ENCODE results near the gene SLAMF8. TPM values are rescaled to one million over a fixed set of nuclear protein-coding genes. Genes with fewer than 3 reads are reported as not detected.
A peak's percentile ranks its signal among the peaks of the same experiment; 100 is the strongest.

The SLAMF8 gene
- total RNA-seq, 1 donor from 2014 or later: not detected

GRCh38 chr1:159839116-159839849, 12.6 kb downstream of the SLAMF8 start:
- Mint-ChIP-seq H3K36me3 (no peaks in the 10 kb centered on the region), H3K27me3 (peaks cover 19% of the 10 kb centered on the region), H3K27ac (no peak overlapping the region), H3K4me1 (ENCODE audit: unreplicated experiment) (peaks cover 9% of the 10 kb centered on the region), H3K4me3 (no peak overlapping the region), H3K9me3 (no peaks in the 10 kb centered on the region)
- no peak for TF ChIP-seq CTCF (conservative IDR thresholded peaks at IDR 0.05)
- no peak for DNase-seq (ENCODE audit: extremely low spot score, unreplicated experiment)

- Mint-ChIP-seq H3K4me1 (ENCODE audit: unreplicated experiment) (peaks cover 9% of the 10 kb centered on the region), H3K27me3 (peaks cover 24% of the 10 kb centered on the region), H3K4me3 (no peak overlapping the region), H3K27ac (no peak overlapping the region), H3K9me3 (no peaks in the 10 kb centered on the region), H3K36me3 (no peaks in the 10 kb centered on the region)
- no peak for DNase-seq (ENCODE audit: extremely low spot score, unreplicated experiment)
- TF ChIP-seq CTCF (conservative IDR thresholded peaks at IDR 0.05): no peak
Measured at GRCh38 chr1:159841749-159842148, 15.1 kb downstream of the SLAMF8 start.

DNA sequence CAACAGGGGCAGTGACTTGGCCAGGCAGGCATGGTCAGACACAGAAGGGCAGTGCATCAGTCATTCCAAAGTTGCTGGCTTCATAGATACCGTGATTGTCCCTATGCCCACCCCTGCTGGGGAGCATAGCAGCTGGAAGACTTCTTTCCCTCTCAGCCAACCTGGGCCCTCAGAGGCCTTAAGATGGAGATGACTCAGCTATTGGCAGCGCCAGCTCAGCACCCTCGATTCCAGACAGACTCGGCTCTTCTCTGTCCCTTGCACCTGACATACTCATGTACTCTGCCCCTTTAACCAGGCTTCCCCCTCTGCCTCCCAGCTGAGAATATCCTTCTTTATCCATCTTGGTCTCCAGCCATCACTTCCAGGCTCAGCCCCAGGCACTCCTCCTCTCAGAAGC, 16.8 kb downstream of the SLAMF8 start:
- TF ChIP-seq CTCF (conservative IDR thresholded peaks at IDR 0.05): no peak
- H3K4me3 Mint-ChIP-seq: no peak overlapping the region
- H3K27me3 Mint-ChIP-seq: peaks cover 28% of the 10 kb centered on the region
- H3K36me3 Mint-ChIP-seq: no peaks in the 10 kb centered on the region
- no peaks in the 10 kb centered on the region for H3K9me3 Mint-ChIP-seq
- H3K27ac Mint-ChIP-seq: no peak overlapping the region
- no peak for DNase-seq (ENCODE audit: extremely low spot score, unreplicated experiment)
- H3K4me1 Mint-ChIP-seq (ENCODE audit: unreplicated experiment): peaks cover 9% of the 10 kb centered on the region

DNA sequence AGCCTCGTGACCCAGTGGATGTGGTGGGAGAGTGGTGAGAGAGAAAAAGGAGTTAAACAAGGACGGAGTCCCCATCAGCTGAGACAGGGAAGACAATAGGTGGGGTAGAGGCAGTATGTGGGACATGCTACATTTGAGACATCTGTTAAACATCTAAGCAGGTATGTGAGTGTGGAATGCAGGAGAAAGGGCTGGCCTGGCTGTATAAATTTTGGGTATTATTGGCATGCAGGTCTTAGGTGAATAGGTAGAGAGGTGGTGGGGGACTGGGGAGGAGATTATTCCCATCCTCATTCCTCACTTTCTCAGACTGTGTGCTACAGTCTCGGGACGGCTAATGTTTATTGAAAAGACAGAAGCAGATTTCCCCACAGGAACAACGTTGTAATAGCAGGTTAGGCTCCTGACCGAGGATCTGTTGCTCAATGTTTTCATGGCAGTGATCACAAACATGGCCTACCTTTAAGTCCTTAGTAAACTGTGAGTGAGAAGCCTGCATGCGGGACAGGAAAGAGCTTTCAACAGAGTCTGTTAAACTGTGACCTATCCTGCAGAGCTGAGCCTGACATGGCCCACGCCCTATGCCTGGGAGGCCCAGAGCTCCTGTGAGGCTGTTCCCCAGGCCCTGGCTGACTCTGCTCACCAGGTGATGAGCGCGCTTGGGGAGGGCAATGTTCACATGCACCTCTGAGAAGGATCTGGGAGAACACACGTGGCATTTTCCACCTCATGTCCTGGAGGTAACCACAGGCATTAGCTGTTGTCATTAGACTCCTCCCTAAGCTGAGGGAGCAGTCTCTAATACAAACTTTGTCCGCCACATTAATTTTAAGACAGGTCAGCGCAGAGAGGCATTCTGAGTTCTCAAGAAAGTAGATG, 19.3 kb downstream of the SLAMF8 start:
- peak overlapping the region; percentile 19 for H3K27ac Mint-ChIP-seq
- peaks cover 9% of the 10 kb centered on the region for H3K4me1 Mint-ChIP-seq (ENCODE audit: unreplicated experiment)
- peaks cover 43% of the 10 kb centered on the region for H3K27me3 Mint-ChIP-seq
- no peaks in the 10 kb centered on the region for H3K9me3 Mint-ChIP-seq
- no peaks in the 10 kb centered on the region for H3K36me3 Mint-ChIP-seq
- no peak for TF ChIP-seq CTCF (conservative IDR thresholded peaks at IDR 0.05)
- DNase-seq (ENCODE audit: extremely low spot score, unreplicated experiment): no peak
- H3K4me3 Mint-ChIP-seq: no peak overlapping the region

- TF ChIP-seq CTCF (conservative IDR thresholded peaks at IDR 0.05): no peak
- H3K36me3 Mint-ChIP-seq: no peaks in the 10 kb centered on the region
- H3K27ac Mint-ChIP-seq: no peak overlapping the region
- peaks cover under 1% of the 10 kb centered on the region for H3K4me1 Mint-ChIP-seq (ENCODE audit: unreplicated experiment)
- H3K9me3 Mint-ChIP-seq: no peaks in the 10 kb centered on the region
- H3K4me3 Mint-ChIP-seq: no peak overlapping the region
- peaks cover 48% of the 10 kb centered on the region for H3K27me3 Mint-ChIP-seq
- no peak for DNase-seq (ENCODE audit: extremely low spot score, unreplicated experiment)
Measured at GRCh38 chr1:159847231-159847630, 20.6 kb downstream of the SLAMF8 start.
